ENCODE data around the gene ARHGAP19.

ARHGAP19 gene

DNA sequence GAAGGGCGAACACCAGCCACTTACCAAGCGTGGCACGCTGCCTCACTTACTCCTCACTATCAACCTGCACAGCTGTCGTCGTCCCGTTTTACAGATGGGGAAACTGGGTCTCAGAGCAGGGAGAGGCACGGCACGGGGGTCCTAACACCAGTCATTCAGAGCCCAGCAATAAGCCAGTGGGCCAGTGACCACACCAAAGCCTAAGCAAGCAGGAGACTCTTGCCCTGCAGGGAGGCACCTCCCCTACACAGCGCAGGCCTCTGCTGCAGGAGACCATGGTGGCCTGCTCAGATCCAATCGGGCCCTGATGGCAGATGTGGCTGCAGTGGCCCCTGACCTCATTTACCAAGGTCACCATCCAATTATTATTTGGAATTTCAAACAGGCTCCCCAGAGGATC lies 111.5 kb downstream of the ARHGAP19 start:
- peaks cover 45 to 52% of the 10 kb centered on the region in 2 donors for H3K27me3 Mint-ChIP-seq
- H3K27ac Mint-ChIP-seq, result no peak overlapping the region
- ATAC-seq (replicated peaks) (no peak), DNase-seq (no peak)
- H3K9me3 Mint-ChIP-seq, result no peaks in the 10 kb centered on the region
- no peaks in the 10 kb centered on the region for H3K36me3 Mint-ChIP-seq (ENCODE audit: insufficient read depth)
- peaks cover 0 to 5% of the 10 kb centered on the region in 2 donors for H3K4me1 Mint-ChIP-seq (ENCODE audit: low read depth in 2 of 2)
- no peak overlapping the region for H3K4me3 Mint-ChIP-seq

DNA sequence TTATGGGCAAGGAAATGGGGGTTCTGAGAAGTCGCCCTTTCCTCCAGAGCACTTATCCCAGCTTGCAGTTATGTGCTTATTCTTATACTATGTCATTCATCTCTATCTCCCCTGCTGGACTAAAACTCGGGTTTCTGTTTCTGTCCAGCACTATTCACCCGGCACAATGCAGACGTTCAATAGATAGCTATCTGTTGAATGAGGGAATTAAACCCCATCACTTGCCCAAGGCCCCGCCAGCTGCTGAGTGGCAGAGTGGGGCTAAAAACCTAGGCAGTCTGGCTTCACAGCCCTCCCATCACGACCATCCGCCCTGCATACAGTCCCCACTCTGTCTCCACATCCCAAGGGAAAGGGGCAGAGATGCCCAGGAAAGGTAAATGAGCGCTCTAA lies 112.1 kb downstream of the ARHGAP19 start:
- H3K27ac Mint-ChIP-seq, result no peak overlapping the region
- no peaks in the 10 kb centered on the region for H3K36me3 Mint-ChIP-seq (ENCODE audit: insufficient read depth)
- no peaks in the 10 kb centered on the region for H3K9me3 Mint-ChIP-seq
- no peak for ATAC-seq (replicated peaks)
- DNase-seq, result no peak
- H3K27me3 Mint-ChIP-seq, result peaks cover 42 to 49% of the 10 kb centered on the region in 2 donors
- H3K4me1 Mint-ChIP-seq (ENCODE audit: low read depth in 2 of 2), result peaks cover 0 to 5% of the 10 kb centered on the region in 2 donors
- H3K4me3 Mint-ChIP-seq, result no peak overlapping the region

DNA sequence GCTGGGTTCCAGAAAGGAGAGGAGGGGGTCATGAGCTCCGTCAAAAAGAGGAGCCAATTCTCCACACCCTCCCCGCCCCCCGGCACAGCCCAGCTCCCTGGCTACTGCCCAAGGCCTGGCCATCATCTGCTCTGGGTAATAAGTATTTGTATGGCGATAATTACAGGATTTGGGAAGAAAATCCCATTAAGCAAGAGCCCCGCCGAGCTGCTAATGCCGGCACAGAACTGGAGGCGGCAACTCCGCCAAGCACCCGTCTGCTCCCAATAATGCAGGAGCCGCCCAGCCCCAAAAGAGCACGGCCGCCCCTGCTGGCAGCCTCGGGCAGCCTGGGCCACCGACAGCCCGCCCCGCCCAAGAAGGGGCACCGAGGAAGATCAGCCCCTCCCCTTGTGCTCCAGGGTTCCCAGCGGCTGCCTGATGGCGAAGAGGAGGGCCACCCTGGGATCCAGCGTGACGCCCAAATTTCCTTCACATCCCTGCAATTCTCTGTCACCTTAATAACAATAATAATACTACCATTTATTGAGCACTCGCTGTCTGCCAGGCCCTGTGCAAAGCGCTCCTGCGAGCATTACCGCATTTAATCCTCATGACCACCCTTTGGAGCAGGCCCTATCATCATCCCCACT lies 112.6 kb downstream of the ARHGAP19 start:
- Mint-ChIP-seq H3K36me3 (ENCODE audit: insufficient read depth) (no peaks in the 10 kb centered on the region), H3K27me3 (peaks cover 38 to 44% of the 10 kb centered on the region in 2 donors), H3K4me1 (ENCODE audit: low read depth in 2 of 2) (peaks cover 0 to 3% of the 10 kb centered on the region in 2 donors), H3K4me3 (no peak overlapping the region), H3K9me3 (no peaks in the 10 kb centered on the region), H3K27ac (no peak overlapping the region)
- ATAC-seq (replicated peaks) (no peak), DNase-seq (no peak)

DNA sequence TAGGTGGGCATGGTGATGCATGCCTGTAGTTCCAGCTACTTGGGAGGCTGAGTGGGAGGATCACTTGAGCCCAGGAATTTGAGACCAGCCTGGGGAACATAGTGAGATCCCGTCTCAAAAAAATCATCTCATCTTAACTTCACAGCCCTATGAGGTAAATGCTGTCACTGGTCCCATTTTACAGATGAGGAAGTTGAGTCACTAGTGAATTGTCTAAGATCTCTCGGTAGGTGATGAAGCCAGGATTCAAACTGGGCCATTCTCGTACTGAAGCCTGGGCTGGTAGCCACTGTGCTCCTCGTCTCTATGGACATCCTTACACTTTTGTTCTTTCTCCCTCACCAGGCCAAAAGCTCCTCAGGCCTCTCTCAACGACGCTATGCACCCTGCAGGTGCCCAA lies 113.1 kb downstream of the ARHGAP19 start:
- Mint-ChIP-seq H3K4me3 (no peak overlapping the region), H3K27ac (no peak overlapping the region), H3K9me3 (no peaks in the 10 kb centered on the region), H3K27me3 (peaks cover 33 to 38% of the 10 kb centered on the region in 2 donors), H3K4me1 (ENCODE audit: low read depth in 2 of 2) (no peaks in the 10 kb centered on the region), H3K36me3 (ENCODE audit: insufficient read depth) (no peaks in the 10 kb centered on the region)
- no peak for DNase-seq
- no peak for ATAC-seq (replicated peaks)

DNA sequence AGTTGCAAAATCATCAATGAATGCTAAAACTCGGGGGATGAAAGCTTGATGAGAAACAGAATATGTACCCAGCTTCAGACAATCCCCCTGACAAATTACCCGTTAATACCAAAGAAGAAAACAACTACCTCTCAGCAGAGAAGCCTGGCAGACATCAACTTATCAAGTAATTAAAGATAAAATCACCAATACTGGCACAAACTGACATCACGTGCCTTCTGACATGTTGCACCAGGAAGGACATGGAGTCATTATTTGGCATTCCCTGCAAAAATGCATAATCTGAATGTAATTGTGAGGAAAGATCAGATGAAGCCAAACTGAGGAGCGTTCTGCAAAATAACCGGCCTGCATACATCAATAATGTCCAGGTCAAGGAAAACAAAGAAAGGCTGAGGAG lies 114.4 kb downstream of the ARHGAP19 start:
- Mint-ChIP-seq H3K27ac (no peak overlapping the region), H3K27me3 (peaks cover 21 to 26% of the 10 kb centered on the region in 2 donors), H3K36me3 (ENCODE audit: insufficient read depth) (no peaks in the 10 kb centered on the region), H3K4me3 (no peak overlapping the region), H3K4me1 (ENCODE audit: low read depth in 2 of 2) (no peaks in the 10 kb centered on the region), H3K9me3 (no peaks in the 10 kb centered on the region)
- ATAC-seq (replicated peaks) (no peak), DNase-seq (no peak)

DNA sequence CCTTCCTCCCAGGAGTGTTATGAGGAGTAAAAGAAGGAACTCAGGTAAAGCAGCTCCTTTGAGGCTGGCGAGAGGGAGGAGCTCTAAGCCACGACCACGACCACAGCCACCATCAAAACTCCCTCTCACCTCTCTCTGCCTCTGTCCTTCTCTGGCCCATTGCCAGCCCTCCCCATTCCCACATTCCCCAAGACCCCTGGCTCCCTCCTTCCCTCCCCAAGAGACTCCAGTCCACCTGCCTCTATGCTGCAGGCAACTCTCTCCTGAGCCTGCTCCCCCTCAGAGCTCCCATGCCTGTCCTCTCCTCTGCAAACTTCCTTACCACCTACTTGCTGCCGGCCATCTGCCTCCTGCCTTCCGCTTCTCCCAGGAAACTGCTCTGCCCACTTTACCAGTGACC lies 116.2 kb downstream of the ARHGAP19 start:
- ATAC-seq (replicated peaks), result no peak
- Mint-ChIP-seq H3K27ac (no peak overlapping the region), H3K9me3 (no peaks in the 10 kb centered on the region), H3K27me3 (peaks cover 9 to 28% of the 10 kb centered on the region in 2 donors), H3K4me3 (no peak overlapping the region), H3K36me3 (ENCODE audit: insufficient read depth) (no peaks in the 10 kb centered on the region), H3K4me1 (ENCODE audit: low read depth in 2 of 2) (peaks cover 0 to 2% of the 10 kb centered on the region in 2 donors)
- no peak for DNase-seq

DNA sequence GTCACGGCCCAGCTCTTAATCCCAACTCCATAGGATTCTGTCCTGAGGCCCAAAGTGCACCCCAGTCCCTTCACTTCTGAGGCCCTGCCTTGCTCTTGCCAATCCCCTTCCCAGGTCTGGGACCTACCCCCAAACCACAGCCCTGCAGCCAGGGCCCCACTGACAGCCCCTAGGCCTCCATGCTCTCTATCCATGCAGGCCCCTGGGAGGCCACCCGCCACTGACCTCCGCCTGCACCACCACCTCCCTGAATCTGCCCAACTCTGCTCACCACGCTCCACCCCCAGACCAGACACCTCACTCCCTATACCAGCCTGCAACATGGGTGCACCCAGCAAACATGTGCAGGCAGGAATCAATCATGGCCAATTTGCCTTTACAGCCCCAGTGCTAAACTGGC lies 116.9 kb downstream of the ARHGAP19 start:
- H3K4me3 Mint-ChIP-seq, result no peak overlapping the region

DNA sequence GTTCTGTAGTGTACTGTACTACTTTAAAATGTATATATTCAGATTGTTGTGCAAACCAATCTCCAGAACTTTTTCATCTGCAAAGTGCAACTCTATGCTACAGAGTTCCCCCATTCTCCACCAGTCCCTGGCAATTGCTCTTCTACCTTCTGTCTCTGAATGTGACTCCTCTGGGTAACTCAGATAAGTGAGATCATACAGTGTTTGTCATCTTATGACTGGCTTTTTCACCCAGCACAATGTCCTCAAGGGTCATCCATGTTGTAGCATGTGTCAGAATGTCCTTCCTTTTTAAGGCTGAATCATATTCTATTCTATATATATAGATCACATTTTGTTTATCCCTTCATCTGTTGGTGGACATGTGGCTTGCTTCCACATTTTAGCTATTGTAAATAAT lies 117.5 kb downstream of the ARHGAP19 start:
- H3K27me3 Mint-ChIP-seq, result peaks cover 0 to 28% of the 10 kb centered on the region in 2 donors

More for the DNA sequence above, 116.9 kb downstream of the ARHGAP19 start:
- no peak overlapping the region for H3K27ac Mint-ChIP-seq
- no peak for DNase-seq
- peaks cover 5 to 28% of the 10 kb centered on the region in 2 donors for H3K27me3 Mint-ChIP-seq
- H3K36me3 Mint-ChIP-seq (ENCODE audit: insufficient read depth), result no peaks in the 10 kb centered on the region
- H3K4me1 Mint-ChIP-seq (ENCODE audit: low read depth in 2 of 2), result peaks cover 0 to 3% of the 10 kb centered on the region in 2 donors
- H3K9me3 Mint-ChIP-seq, result no peaks in the 10 kb centered on the region
- no peak for ATAC-seq (replicated peaks)

DNA sequence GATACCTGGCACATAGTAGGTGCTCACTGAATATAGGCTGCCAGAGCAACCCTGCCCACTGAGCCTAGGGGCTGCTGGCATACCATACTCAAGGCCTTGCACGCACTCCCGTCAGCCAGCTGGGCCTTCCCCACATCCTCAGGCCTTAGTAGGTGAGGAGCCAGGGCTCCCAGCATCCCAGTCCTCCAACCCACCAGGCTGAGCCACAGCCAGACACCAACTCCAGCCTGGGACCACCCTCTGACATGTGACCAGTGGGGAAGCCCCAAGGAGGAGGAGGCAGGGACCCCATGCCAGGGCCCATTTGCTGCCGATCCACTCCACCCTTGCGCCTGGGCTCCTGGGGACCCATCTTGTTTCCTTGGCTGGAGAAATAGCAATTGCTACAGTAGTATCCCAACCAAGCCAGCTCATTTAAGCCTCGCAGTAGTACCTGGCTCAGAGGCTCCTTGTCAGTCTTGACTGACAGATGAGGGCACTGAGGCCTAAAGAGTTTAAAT lies 118.1 kb downstream of the ARHGAP19 start:
- Mint-ChIP-seq H3K27me3 (peaks cover 0 to 32% of the 10 kb centered on the region in 2 donors), H3K4me1 (ENCODE audit: low read depth in 2 of 2) (peaks cover 0 to 3% of the 10 kb centered on the region in 2 donors), H3K4me3 (no peak overlapping the region), H3K27ac (no peak overlapping the region), H3K9me3 (no peaks in the 10 kb centered on the region), H3K36me3 (ENCODE audit: insufficient read depth) (no peaks in the 10 kb centered on the region)
- ATAC-seq (replicated peaks) (no peak), DNase-seq (no peak)

More for the DNA sequence above, 117.5 kb downstream of the ARHGAP19 start:
- Mint-ChIP-seq H3K36me3 (ENCODE audit: insufficient read depth) (no peaks in the 10 kb centered on the region), H3K9me3 (no peaks in the 10 kb centered on the region), H3K4me1 (ENCODE audit: low read depth in 2 of 2) (peaks cover 0 to 3% of the 10 kb centered on the region in 2 donors), H3K4me3 (no peak overlapping the region), H3K27ac (no peak overlapping the region)
- no peak for DNase-seq
- no peak for ATAC-seq (replicated peaks)

DNA sequence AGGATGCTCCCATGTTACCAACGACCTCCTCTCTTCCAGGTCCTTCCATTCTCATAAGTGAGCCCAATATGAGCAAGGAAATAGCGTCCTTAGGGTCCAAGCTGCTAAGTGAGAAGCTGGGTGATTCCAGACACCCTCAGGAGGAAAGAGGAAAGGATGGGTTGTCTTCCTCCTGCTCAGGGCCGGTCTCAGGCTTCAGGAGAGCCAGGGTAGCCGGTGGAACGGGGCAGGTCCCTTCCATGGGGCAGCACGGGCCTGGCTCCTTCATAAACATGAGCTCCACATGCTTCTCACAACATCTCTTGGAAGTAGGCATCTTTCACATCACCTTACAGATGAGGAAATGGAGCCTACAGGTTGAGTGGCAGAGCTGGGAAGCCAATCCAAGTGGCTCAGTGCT lies 119.4 kb downstream of the ARHGAP19 start:
- DNase-seq, result no peak
- Mint-ChIP-seq H3K36me3 (ENCODE audit: insufficient read depth) (no peaks in the 10 kb centered on the region), H3K27ac (no peak overlapping the region), H3K9me3 (no peaks in the 10 kb centered on the region), H3K27me3 (peaks cover 0 to 39% of the 10 kb centered on the region in 2 donors), H3K4me1 (ENCODE audit: low read depth in 2 of 2) (peaks cover 0 to 3% of the 10 kb centered on the region in 2 donors), H3K4me3 (no peak overlapping the region)
- ATAC-seq (replicated peaks), result no peak

Measured in effector memory CD8-positive, alpha-beta T cell (primary cell).